Esophagus (tissue), 2 donors: ENCODE measurements around the gene GHR. TPM values are rescaled to one million over a fixed set of nuclear protein-coding genes. Genes with fewer than 3 reads are reported as not detected.

Source experiments
- H3K27ac ChIP-seq, 2 donors: one replicate each; pipeline ENCODE4 v1.5.1; 2013; ENCODE audit warnings: low read depth in 2 of 2, mild to moderate bottlenecking in 2 of 2, inconsistent platforms in 1 of 2, low read length in 1 of 2, moderate library complexity in 1 of 2
- H3K27me3 ChIP-seq, 2 donors: one replicate each; pipeline ENCODE4 v1.6.1; 2013; ENCODE audit warnings: low read length in 2 of 2, control low read depth in 1 of 2, mild to moderate bottlenecking in 1 of 2; ENCODE audit not compliant: insufficient read depth in 2 of 2, control insufficient read depth in 1 of 2
- H3K36me3 ChIP-seq, 2 donors: one replicate each; pipeline ENCODE4 v1.6.1; 2013; ENCODE audit warnings: low read length in 1 of 2; ENCODE audit not compliant: control insufficient read depth in 2 of 2, insufficient read depth in 2 of 2
- H3K4me1 ChIP-seq, 2 donors: one replicate each; pipeline ENCODE4 v1.6.1; 2013; ENCODE audit warnings: low read length in 1 of 2; ENCODE audit not compliant: control insufficient read depth in 2 of 2, insufficient read depth in 2 of 2
- H3K4me3 ChIP-seq, 2 donors: one replicate each; pipeline ENCODE4 v1.5.1; 2013; ENCODE audit warnings: low read length in 2 of 2, mild to moderate bottlenecking in 2 of 2, low read depth in 1 of 2, moderate library complexity in 1 of 2
- H3K9me3 ChIP-seq, 2 donors: one replicate each; pipeline ENCODE4 v1.6.1; 2013; ENCODE audit warnings: mild to moderate bottlenecking in 2 of 2, low read depth in 1 of 2, low read length in 1 of 2, moderate library complexity in 1 of 2; ENCODE audit not compliant: control insufficient read depth in 2 of 2, insufficient read depth in 1 of 2
- WGBS, 2 donors: extraction: QIAGEN DNeasy Blood & Tissue Kit; methylation state at CpG; one replicate each; pipeline ENCODE4 v1.1.7; 2013; 5-methylcytosine and 5-hydroxymethylcytosine counted together
- polyA plus RNA-seq, 2 donors: library from polyadenylated mRNA; stranded (reverse); fragments of 200-250 nt; gene quantifications; one replicate each; pipeline ENCODE4 v1.2.3, GENCODE V29; 2013
- donor health status: healthy with polysubstance abuse.
- donor health status: Bipolar disorder and iron deficiency.

Gene GHR
- polyA plus RNA-seq, 2 donors = 1.2 to 1.6 TPM

DNA sequence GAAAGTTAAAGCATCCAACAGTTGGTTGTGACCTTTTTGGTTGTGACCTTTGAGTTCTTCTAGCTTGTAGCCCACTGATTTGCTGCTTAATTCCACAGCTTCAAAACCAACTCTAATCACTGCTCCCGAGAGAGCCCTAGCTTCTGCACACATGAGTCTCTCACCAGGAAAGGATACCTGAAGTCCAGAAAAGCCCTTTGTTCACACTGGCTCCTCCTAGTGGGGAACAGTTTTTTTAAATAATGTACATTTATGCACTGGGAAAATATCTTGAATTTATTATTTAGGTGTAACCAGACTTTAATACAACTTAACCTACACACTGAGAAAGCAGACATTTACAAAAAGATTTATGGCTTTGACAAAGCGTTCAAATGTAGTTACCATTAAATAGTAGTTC, 213.2 kb downstream of the GHR start:
- WGBS, 2 donors = 79 to 90% methylated on average over 2 of the region's 2 CpGs

DNA sequence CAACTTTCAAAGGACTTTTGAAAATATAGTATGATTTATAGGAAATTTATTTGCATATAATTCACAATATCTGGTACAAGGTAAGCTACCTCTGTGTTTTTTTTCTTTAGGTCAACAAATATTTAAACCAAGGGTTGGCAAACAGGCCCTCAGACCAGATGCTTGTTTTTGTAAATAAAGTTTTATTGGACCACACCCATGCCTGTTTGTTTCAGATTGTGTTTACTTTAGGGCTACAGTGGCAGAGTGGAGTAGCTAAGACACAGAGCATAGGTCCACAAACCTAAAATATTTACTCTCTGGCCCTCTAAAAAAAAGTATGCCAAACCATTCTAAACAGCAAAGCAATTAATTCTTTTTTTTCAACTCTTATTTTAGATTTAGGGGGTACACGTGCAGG, 213.7 kb downstream of the GHR start:
- Histone ChIP-seq H3K4me3 (no peak overlapping the region), H3K4me1 (no peaks in the 10 kb centered on the region), H3K27me3 (no peaks in the 10 kb centered on the region), H3K9me3 (no peaks in the 10 kb centered on the region), H3K36me3 (no peaks in the 10 kb centered on the region), H3K27ac (no peak overlapping the region)
- WGBS, 2 donors = 94 to 95% methylated on average over 1 of the region's 1 CpG

More for the DNA sequence above, 213.2 kb downstream of the GHR start:
- Histone ChIP-seq H3K36me3 (no peaks in the 10 kb centered on the region), H3K27ac (no peak overlapping the region), H3K4me1 (no peaks in the 10 kb centered on the region), H3K27me3 (no peaks in the 10 kb centered on the region), H3K4me3 (no peak overlapping the region), H3K9me3 (no peaks in the 10 kb centered on the region)

DNA sequence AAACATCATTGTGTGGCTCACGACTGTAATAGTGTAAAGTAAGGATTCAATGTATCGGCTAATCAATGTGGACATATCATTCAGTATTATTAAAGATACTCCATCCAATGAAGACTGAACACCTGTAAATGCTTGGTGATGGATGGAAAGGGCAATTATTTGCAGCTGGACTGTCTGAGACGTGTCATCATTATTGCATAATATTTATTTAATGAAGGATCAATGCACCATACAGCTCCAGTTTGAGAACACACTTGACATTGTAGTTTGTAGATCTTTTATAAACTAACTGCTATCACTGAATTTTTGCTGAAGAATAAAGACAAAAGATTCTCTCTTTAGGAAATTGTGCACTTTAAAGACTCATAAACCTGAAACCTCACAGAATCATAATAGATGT, 215.7 kb downstream of the GHR start:
- H3K36me3 ChIP-seq = no peaks in the 10 kb centered on the region
- H3K9me3 ChIP-seq = no peaks in the 10 kb centered on the region
- H3K4me1 ChIP-seq = no peaks in the 10 kb centered on the region
- no peak overlapping the region for H3K27ac ChIP-seq
- 75 to 80% methylated on average over 3 of the region's 3 CpGs for WGBS, 2 donors
- H3K27me3 ChIP-seq = no peaks in the 10 kb centered on the region
- H3K4me3 ChIP-seq = no peak overlapping the region

DNA sequence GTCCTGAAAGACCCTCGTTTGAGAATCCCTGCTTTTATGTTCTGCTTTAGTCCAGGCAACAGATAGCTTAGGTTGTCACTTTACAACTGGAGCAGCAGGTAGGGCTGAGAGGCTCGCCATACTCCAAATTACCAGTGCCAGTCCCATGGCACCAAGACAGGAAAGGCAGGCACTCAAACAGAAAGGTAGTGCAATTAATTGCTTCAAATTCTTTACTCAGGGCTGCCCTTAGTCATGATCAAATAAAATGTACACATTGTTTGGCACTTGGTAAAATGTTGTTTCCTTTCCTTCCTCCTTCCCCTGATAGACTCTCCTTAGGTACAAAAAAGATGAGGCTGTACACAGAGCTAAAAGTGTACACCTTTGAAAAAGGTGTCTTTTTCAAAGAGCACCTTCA, 217.6 kb downstream of the GHR start:
- H3K9me3 ChIP-seq = no peaks in the 10 kb centered on the region
- H3K4me1 ChIP-seq = no peaks in the 10 kb centered on the region
- 52 to 70% methylated on average over 2 of the region's 2 CpGs for WGBS, 2 donors
- H3K27me3 ChIP-seq = no peaks in the 10 kb centered on the region
- peak overlapping the region; percentile 22 to 60 for H3K27ac ChIP-seq
- H3K4me3 ChIP-seq = no peak overlapping the region
- no peaks in the 10 kb centered on the region for H3K36me3 ChIP-seq

DNA sequence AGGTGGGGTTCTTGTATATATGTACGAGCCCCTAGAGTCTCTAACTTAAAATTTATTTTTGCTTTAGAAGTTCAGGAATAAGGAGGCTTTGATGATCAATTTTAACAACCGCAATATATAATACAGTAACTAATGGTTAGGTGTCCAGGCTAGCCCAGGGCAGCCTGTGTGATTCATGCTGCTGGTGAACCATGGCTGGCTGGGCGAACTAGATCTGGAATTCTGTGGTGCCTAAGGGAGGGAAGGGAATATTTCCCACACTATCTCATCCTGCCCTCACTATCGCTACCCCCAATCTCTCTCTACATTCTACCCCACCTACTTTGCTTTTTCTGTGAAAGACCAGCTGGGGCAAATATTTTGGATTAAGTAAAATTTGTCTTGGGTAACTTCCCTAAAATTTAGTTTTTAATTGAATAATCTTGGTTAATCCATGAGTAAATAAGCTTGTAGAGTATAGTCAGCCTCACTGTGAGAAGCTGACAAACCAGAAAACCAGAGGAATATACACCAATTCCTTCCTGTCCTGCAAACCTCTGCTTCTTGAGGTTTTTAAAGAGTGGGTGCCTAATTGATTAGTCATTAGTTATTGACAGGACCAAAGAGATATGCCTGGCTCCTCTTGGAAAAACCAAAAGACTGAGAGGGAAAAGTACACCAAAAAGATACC, 218.2 kb downstream of the GHR start:
- Histone ChIP-seq H3K4me1 (no peaks in the 10 kb centered on the region), H3K27ac (peak overlapping the region in 1 of 2 donors; percentile 29), H3K4me3 (no peak overlapping the region), H3K36me3 (no peaks in the 10 kb centered on the region), H3K27me3 (no peaks in the 10 kb centered on the region), H3K9me3 (no peaks in the 10 kb centered on the region)
- WGBS, 2 donors = 48 to 53% methylated on average over 4 of the region's 4 CpGs

DNA sequence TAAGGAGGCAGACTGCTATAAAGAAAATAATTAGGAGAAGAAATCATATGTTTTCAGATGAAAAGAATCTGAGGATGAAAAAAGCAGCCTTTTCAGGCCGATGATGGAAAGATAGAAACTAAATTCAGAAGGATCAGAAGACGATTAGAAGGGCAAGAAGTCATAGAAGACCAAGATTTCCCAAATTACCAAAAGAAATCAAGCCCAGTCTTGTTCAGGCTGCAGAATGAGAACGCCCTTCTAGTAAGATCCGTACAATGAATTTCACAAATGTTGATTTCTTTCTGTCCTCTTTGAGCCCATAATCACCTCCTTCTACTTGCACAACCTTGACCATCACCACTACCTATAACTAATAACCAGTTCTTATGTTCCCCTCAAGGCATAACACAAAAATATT, 218.8 kb downstream of the GHR start:
- no peaks in the 10 kb centered on the region for H3K36me3 ChIP-seq
- H3K4me3 ChIP-seq = no peak overlapping the region
- peak overlapping the region in 1 of 2 donors; percentile 29 for H3K27ac ChIP-seq
- no peaks in the 10 kb centered on the region for H3K27me3 ChIP-seq
- WGBS, 2 donors = 50 to 84% methylated on average over 4 of the region's 4 CpGs
- H3K9me3 ChIP-seq = no peaks in the 10 kb centered on the region
- no peaks in the 10 kb centered on the region for H3K4me1 ChIP-seq

DNA sequence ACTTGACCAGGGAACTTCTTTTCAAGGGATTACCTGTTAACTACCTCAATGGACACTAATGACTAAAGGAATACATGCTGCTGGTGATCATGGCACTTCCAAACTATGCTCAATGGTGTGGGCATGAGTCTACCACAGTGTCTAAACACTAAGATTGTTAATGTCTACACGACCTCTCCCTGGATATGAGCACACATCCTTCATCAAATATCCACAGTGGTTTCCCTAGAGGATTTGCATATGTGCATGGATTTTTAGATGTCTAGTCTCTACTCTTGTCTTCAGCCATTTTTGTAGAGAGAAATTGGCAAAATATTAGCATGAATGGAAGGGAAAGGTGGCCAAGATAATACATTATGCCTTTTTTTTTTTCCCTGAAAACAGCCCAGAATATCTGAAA, 220.1 kb downstream of the GHR start:
- Histone ChIP-seq H3K4me1 (no peaks in the 10 kb centered on the region), H3K9me3 (no peaks in the 10 kb centered on the region), H3K27me3 (no peaks in the 10 kb centered on the region), H3K27ac (no peak overlapping the region), H3K36me3 (no peaks in the 10 kb centered on the region), H3K4me3 (no peak overlapping the region)
- WGBS, 2 donors = 73 to 80% methylated on average over 1 of the region's 1 CpG

DNA sequence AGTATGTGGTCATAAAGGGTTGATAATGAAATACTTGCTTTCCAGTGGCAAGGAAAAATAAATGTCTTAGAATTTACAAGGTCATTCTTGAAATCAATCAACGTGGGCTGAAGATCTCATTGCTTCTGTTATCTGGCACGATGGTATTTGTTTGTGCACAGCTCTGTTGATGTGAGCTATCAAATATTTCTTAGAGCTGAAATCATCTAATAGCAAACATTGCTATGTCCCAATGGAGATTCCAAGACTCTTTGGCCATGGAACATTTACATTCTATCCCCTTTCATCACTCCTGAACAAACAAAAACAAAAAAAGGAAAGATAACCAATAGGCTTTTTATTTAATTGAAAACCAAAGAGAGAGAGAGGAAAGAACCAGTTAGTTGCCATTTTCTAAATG, 221.9 kb downstream of the GHR start:
- H3K4me1 ChIP-seq = no peaks in the 10 kb centered on the region
- no peaks in the 10 kb centered on the region for H3K27me3 ChIP-seq
- H3K27ac ChIP-seq = no peak overlapping the region
- H3K36me3 ChIP-seq = no peaks in the 10 kb centered on the region
- H3K4me3 ChIP-seq = no peak overlapping the region
- 54 to 65% methylated on average over 2 of the region's 2 CpGs for WGBS, 2 donors
- no peaks in the 10 kb centered on the region for H3K9me3 ChIP-seq

DNA sequence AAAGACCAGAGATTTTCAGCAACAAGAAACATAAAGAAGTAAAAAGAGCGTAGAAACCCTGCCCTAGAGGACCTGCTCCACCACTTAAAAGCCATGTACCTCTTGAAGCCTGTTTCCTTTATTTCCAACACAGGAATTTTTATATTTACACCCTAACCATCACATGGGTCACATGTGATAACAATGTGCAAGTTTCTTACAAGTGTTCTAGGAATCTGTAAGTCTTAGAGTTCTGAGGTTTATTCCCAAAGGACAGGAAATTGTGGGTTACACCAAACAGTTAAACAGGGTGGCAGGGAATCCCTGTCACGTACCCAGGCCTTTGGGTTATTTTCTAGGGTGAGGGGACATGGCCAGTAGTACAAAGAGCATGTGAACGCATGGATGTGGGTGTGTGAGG, 224.8 kb downstream of the GHR start:
- Histone ChIP-seq H3K9me3 (no peaks in the 10 kb centered on the region), H3K4me3 (no peak overlapping the region), H3K36me3 (no peaks in the 10 kb centered on the region), H3K4me1 (no peaks in the 10 kb centered on the region), H3K27me3 (no peaks in the 10 kb centered on the region), H3K27ac (no peak overlapping the region)
- WGBS, 2 donors = 63 to 81% methylated on average over 3 of the region's 3 CpGs

DNA sequence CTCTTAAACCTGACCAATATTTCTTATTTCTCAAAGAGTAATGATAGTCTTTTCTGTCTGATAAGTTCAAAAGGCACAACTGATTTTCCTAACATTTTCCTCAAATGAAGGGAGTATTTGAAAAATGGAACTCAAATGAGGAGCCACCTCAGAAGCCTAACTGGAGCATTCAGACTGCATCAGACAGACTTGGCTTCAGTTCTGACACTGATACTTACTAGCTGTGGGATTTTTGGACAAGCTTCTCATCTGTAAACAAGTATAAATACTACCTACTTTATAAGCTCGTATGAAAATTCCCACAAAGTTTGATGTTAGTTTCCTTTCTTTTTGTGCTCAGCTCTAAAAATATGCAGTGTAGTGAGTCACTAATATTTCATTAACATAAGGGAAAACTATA, 225.7 kb downstream of the GHR start:
- Histone ChIP-seq H3K27ac (no peak overlapping the region), H3K27me3 (no peaks in the 10 kb centered on the region), H3K4me1 (no peaks in the 10 kb centered on the region), H3K36me3 (no peaks in the 10 kb centered on the region), H3K9me3 (no peaks in the 10 kb centered on the region), H3K4me3 (no peak overlapping the region)
- 31 to 45% methylated on average over 1 of the region's 1 CpG for WGBS, 2 donors
